Kidney (tissue), 14 donors: ENCODE results near the gene HOXB1. TPM values are rescaled to one million over a fixed set of nuclear protein-coding genes. Genes with fewer than 3 reads are reported as not detected.

Experiments
- DNase-seq, 5 donors: peaks; one replicate each; pipeline ENCODE4 v3.0.0-alpha.2; 2013 to 2020
- FAIRE-seq: peaks from 2 replicates; lab custom pipeline; 2012; peaks lifted over from hg19 to GRCh38; lab: Jason Lieb, UNC
- H3K27ac ChIP-seq, 2 donors: one replicate each; pipeline ENCODE4 v1.7.0; 2013; ENCODE audit warnings: low read depth in 2 of 2, low read length in 2 of 2, inconsistent platforms in 1 of 2
- H3K27me3 ChIP-seq: one replicate; pipeline ENCODE4 v1.7.1; 2013; ENCODE audit warnings: low read length, inconsistent platforms; ENCODE audit not compliant: control insufficient read depth, insufficient read depth
- H3K36me3 ChIP-seq, 3 donors: one replicate each; pipeline versions ENCODE4 v1.7.0 to v1.7.1; 2013; ENCODE audit warnings: low read length in 3 of 3, control low read depth in 1 of 3, inconsistent platforms in 1 of 3; ENCODE audit not compliant: insufficient read depth in 3 of 3, control insufficient read depth in 2 of 3
- H3K4me1 ChIP-seq, 3 donors: one replicate each; pipeline versions ENCODE4 v1.7.0 to v1.7.1; 2013; ENCODE audit warnings: low read length in 3 of 3, inconsistent platforms in 1 of 3, low read depth in 1 of 3; ENCODE audit not compliant: control insufficient read depth in 2 of 3, insufficient read depth in 2 of 3
- H3K4me3 ChIP-seq, 3 donors: one replicate each; pipeline versions ENCODE4 v1.7.0 to v1.8.1; 2013; ENCODE audit warnings: low read length in 3 of 3, control low read depth in 1 of 3, inconsistent platforms in 1 of 3
- H3K9ac ChIP-seq, 3 donors: one replicate each; pipeline versions ENCODE4 v1.7.0 to v1.7.1; 2013; ENCODE audit warnings: low read length in 3 of 3, control low read depth in 1 of 3, inconsistent platforms in 1 of 3
- H3K9me3 ChIP-seq, 3 donors: one replicate each; pipeline versions ENCODE4 v1.7.0 to v1.7.1; 2013; ENCODE audit warnings: low read length in 3 of 3, control low read depth in 1 of 3, inconsistent platforms in 1 of 3; ENCODE audit not compliant: control insufficient read depth in 2 of 3, insufficient read depth in 1 of 3
- intact Hi-C: fragments of 100-400 bp; cut with DNase I; formaldehyde crosslinking; loops from one replicate; pipeline ENCODE4 v1.11.1; 2022
- polyA plus RNA-seq: library from polyadenylated mRNA; stranded (reverse); fragments of 350-450 nt; fragmentation: Illumina TruSeq; extraction: RNeasy Lipid Tissue Mini Kit (QIAGEN cat#74804); gene quantifications from one replicate; pipeline ENCODE4 v1.2.3, GENCODE V29; 2014; ENCODE audit warnings: low read depth, low replicate concordance; ENCODE audit not compliant: insufficient read depth
- total RNA-seq: library from RNA; stranded (reverse); fragmentation: NEBNext Ultra II Directional; extraction: Animal tissue kit (Norgen Biotek cat#: 25700); gene quantifications from one replicate; pipeline ENCODE4 v1.2.1, GENCODE V29; 2021
- TF ChIP-seq, protein P1 (sequence below): IDR thresholded peaks from 3 replicates; pipeline ENCODE4 v1.5.1; 2012; ENCODE audit warnings: mild to moderate bottlenecking, moderate library complexity, borderline replicate concordance; ENCODE audit not compliant: insufficient read depth; ENCODE audit errors: extremely low read depth
- donor health status: control.
- donor health status: control.
- donor health status: control.
- donor health status: control.
- donor health status: control.
- donor health status: DM: yes; HTN: yes; CAD: no.
- donor health status: Normal renal cell carcinoma (clear cell type).

The HOXB1 gene
- total and polyA plus RNA-seq, 2 donors from 2014 or later, result not detected

DNA sequence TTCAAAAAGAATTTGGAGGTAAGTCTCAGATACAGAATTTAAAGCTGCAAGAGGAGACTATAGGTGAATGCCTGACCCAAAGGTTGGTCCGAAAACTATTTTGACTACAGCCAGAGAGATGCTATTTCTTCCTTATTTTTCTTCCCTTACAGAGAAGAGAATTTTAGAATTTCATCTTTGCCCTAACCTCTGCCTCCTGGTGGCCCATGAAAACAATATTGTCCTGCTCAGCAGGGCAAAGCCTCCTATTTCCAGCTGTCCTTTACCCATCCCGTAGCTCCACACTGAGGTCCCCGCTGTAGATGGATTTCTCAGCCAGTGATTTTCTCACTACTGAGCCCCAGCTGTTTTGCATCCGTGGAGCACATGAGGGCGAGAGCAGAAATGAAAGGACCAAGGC, 24.6 kb downstream of the HOXB1 start:
- FAIRE-seq (no peak), DNase-seq (no peak)
- Histone ChIP-seq H3K9me3 (no peaks in the 10 kb centered on the region), H3K27ac (no peak overlapping the region), H3K36me3 (no peaks in the 10 kb centered on the region), H3K9ac (no peak overlapping the region), H3K4me3 (no peak overlapping the region), H3K4me1 (no peaks in the 10 kb centered on the region), H3K27me3 (no peaks in the 10 kb centered on the region)
- intact Hi-C loops, result no loop called here
- TF ChIP-seq, protein P1, sequence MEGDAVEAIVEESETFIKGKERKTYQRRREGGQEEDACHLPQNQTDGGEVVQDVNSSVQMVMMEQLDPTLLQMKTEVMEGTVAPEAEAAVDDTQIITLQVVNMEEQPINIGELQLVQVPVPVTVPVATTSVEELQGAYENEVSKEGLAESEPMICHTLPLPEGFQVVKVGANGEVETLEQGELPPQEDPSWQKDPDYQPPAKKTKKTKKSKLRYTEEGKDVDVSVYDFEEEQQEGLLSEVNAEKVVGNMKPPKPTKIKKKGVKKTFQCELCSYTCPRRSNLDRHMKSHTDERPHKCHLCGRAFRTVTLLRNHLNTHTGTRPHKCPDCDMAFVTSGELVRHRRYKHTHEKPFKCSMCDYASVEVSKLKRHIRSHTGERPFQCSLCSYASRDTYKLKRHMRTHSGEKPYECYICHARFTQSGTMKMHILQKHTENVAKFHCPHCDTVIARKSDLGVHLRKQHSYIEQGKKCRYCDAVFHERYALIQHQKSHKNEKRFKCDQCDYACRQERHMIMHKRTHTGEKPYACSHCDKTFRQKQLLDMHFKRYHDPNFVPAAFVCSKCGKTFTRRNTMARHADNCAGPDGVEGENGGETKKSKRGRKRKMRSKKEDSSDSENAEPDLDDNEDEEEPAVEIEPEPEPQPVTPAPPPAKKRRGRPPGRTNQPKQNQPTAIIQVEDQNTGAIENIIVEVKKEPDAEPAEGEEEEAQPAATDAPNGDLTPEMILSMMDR, result no peak

DNA sequence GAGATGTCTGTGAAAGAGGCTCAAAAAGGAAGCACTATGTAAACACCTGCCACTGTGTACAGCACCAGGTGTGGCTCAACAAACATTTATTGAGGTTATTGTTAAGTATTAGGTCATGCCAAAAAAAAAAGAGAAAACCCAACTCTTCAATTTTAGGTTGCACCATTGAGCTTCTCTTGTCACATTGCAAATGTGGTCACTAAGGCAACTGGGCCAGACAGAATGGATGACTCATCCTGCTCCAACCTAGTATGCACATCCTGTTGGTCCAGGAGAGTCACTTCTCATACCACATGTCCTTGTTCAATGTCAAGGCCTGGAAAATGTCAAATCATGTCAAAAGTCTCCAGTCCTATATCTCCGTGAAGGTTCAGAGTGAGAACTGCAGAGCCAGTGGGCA, 25.0 kb downstream of the HOXB1 start:
- Histone ChIP-seq H3K27ac (no peak overlapping the region), H3K9me3 (no peaks in the 10 kb centered on the region), H3K36me3 (no peaks in the 10 kb centered on the region), H3K27me3 (no peaks in the 10 kb centered on the region), H3K4me3 (no peak overlapping the region), H3K9ac (no peak overlapping the region), H3K4me1 (no peaks in the 10 kb centered on the region)
- TF ChIP-seq, protein P1, result no peak
- no peak for FAIRE-seq
- intact Hi-C loops, result no loop called here
- no peak for DNase-seq

DNA sequence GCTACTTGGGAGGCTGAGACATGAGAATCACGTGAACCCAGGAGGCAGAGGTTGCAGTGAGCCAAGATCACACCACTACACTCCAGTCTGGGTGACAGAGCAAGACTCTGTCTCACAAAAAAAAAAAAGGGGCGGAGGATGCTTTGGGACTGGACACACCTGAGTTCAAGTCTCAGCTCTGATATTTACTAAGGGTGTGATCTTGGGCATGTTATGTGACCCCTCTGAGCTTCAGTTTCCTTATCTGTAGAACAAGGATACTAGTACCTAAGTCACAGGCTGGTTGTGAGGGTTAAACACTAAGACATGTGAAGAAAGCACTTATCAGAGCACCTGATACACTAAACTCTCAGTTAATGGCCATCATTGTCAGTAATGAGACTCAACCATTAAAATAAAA, 25.9 kb downstream of the HOXB1 start:
- TF ChIP-seq, protein P1, result no peak
- Histone ChIP-seq H3K27ac (no peak overlapping the region), H3K4me1 (no peaks in the 10 kb centered on the region), H3K36me3 (no peaks in the 10 kb centered on the region), H3K4me3 (no peak overlapping the region), H3K9me3 (no peaks in the 10 kb centered on the region), H3K27me3 (no peaks in the 10 kb centered on the region), H3K9ac (no peak overlapping the region)
- DNase-seq (no peak), FAIRE-seq (no peak)
- intact Hi-C loops, result no loop called here

DNA sequence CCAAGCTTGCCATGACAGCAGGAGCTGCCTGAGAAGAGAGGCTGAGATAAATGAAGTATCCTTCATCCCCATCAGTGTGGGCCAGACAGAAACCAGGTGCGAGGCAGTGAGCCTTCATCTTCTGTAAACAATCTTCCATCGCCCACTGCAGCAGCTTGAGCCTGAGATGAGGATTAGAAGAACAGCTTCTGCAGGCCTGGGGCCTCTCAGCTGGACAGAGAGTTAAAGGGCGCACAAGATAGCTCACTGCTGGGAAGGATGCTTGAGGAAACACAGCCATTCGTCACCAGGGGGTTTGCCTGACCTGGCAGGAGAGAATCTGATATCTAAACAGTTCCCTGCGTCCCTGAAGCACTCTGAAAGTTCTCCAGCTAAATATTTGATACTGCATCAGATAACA, 27.1 kb downstream of the HOXB1 start:
- DNase-seq (peak in 4 of 5 donors; percentile 63 to 82 (median 74)), FAIRE-seq (no peak)
- Histone ChIP-seq H3K4me3 (no peak overlapping the region), H3K27me3 (no peaks in the 10 kb centered on the region), H3K9ac (no peak overlapping the region), H3K27ac (no peak overlapping the region), H3K36me3 (no peaks in the 10 kb centered on the region), H3K9me3 (no peaks in the 10 kb centered on the region), H3K4me1 (peaks cover 0 to under 1% (median 0%) of the 10 kb centered on the region in 3 donors)
- intact Hi-C loops, result no loop called here
- TF ChIP-seq, protein P1, result no peak
